ENCODE measurements around the gene CACNB1.

CACNB1 gene

DNA sequence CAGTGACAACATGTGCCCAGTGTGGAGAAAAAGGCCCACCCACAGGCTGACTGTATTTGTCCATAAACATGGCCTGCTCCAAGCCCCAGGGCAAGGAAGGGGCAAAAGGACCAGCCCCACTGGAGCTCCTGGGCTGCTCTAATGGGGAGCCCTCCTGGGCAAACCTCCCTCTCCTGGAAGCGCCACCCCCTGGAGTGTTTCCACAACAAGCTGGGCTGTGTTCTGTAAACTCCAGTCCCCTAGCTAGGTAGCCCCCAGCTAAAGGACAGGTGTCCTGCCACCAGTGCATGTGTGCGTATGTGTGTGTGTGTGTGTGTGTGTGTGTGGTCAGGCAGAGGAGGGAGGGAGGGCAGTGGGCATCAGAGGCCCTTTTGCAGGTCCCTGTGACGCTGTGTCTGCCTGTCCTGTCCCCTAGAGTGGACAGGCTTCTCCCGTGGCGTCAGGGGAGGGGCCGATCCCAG is 39.5 kb upstream of the CACNB1 start (continued):
- TF ChIP-seq, protein P1, sequence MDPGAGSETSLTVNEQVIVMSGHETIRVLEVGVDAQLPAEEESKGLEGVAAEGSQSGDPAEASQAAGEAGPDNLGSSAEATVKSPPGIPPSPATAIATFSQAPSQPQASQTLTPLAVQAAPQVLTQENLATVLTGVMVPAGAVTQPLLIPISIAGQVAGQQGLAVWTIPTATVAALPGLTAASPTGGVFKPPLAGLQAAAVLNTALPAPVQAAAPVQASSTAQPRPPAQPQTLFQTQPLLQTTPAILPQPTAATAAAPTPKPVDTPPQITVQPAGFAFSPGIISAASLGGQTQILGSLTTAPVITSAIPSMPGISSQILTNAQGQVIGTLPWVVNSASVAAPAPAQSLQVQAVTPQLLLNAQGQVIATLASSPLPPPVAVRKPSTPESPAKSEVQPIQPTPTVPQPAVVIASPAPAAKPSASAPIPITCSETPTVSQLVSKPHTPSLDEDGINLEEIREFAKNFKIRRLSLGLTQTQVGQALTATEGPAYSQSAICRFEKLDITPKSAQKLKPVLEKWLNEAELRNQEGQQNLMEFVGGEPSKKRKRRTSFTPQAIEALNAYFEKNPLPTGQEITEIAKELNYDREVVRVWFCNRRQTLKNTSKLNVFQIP (CRISPR knock-in tag; IDR thresholded peaks at IDR 0.05; ENCODE audit: borderline replicate concordance, low read depth): no peak

DNA sequence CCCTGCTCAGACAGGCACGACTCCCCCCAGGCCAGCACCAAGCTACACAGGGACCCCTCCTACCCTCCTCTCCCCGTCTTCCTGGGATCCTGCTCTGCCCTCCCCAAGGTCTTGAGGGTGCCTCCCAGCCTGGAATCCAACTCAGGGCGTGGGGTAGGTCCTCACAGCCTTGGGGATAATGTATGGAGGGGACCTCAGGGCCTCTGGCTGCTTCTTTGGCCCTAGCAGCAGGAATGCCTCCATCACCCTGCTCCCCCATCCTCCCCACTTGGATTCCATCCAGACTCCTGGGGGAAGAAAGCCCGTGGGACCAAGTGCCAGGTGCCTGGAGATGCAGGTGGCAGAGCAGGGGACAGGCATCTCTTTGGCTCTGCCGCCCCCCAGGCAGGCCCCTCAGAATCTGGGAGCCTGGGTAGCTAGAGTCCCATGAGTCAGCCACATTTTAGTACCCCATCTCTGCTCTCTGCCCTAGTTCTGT is 39.0 kb upstream of the CACNB1 start:
- TF ChIP-seq RARB (CRISPR knock-in tag; IDR thresholded peaks at IDR 0.05) (no peak), ISL1 (CRISPR knock-in tag; IDR thresholded peaks at IDR 0.05) (no peak), ARNTL (CRISPR knock-in tag; IDR thresholded peaks at IDR 0.05; ENCODE audit: borderline replicate concordance, low read depth) (no peak), GLIS3 (CRISPR knock-in tag; IDR thresholded peaks at IDR 0.05) (no peak)
- TF ChIP-seq, protein P1 (CRISPR knock-in tag; IDR thresholded peaks at IDR 0.05; ENCODE audit: borderline replicate concordance, low read depth): no peak
- TF ChIP-seq, protein P2, sequence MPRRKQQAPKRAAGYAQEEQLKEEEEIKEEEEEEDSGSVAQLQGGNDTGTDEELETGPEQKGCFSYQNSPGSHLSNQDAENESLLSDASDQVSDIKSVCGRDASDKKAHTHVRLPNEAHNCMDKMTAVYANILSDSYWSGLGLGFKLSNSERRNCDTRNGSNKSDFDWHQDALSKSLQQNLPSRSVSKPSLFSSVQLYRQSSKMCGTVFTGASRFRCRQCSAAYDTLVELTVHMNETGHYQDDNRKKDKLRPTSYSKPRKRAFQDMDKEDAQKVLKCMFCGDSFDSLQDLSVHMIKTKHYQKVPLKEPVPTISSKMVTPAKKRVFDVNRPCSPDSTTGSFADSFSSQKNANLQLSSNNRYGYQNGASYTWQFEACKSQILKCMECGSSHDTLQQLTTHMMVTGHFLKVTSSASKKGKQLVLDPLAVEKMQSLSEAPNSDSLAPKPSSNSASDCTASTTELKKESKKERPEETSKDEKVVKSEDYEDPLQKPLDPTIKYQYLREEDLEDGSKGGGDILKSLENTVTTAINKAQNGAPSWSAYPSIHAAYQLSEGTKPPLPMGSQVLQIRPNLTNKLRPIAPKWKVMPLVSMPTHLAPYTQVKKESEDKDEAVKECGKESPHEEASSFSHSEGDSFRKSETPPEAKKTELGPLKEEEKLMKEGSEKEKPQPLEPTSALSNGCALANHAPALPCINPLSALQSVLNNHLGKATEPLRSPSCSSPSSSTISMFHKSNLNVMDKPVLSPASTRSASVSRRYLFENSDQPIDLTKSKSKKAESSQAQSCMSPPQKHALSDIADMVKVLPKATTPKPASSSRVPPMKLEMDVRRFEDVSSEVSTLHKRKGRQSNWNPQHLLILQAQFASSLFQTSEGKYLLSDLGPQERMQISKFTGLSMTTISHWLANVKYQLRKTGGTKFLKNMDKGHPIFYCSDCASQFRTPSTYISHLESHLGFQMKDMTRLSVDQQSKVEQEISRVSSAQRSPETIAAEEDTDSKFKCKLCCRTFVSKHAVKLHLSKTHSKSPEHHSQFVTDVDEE (CRISPR knock-in tag; IDR thresholded peaks at IDR 0.05): no peak
- no peak for ATAC-seq

DNA sequence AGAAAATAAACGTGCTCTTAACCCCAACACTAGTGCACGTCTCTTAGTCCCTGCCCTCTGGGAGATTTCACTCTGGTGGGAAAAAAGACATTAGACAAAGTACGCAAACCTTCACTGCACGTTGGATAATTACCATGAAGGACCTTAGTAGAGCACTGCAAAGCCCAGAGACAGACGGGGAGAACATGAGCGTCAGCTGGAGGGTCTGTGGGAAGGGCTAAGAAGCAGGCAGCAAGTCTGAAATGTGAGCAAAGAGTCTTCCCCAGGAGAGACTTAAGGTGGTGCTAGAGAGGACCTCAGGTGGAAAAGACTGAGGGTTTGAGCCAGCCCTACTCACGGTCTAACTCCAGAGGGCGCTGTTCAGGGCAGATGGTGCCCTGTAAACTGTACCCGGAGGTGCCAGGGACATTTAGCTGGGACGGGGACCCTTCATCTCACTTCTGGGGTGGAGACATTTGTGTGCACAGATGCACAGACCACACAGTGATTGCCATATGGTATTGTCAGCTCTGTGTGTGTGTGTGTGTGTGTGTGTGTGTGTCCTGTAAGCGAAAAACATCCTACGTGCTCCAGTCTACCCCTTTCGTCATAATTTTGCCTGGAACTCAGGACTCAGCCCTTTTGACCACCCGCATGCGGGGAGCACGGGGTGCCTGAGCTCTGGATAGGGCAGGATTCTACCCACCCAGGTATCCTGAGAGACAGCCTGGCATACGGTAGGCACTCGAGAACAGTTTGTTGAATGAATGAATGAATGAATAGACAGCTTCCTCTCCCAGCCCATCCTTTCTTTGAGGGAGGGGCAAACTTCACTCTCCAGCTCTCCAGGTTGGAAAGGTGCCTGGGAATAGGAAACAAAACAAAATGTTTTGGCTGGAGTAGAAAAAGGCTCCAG is 38.3 kb upstream of the CACNB1 start:
- ATAC-seq: peak; percentile 87

More for the DNA sequence above, 38.3 kb upstream of the CACNB1 start:
- TF ChIP-seq RARB (CRISPR knock-in tag; IDR thresholded peaks at IDR 0.05) (no peak), GLIS3 (CRISPR knock-in tag; IDR thresholded peaks at IDR 0.05) (no peak), SNAI2 (CRISPR knock-in tag; IDR thresholded peaks at IDR 0.05) (no peak), ZNF70 (CRISPR knock-in tag; IDR thresholded peaks at IDR 0.05) (no peak), CSDC2 (CRISPR knock-in tag; IDR thresholded peaks at IDR 0.05) (no peak), BACH2 (CRISPR knock-in tag; IDR thresholded peaks at IDR 0.05; ENCODE audit: borderline replicate concordance) (no peak), ZFP3 (CRISPR knock-in tag; IDR thresholded peaks at IDR 0.05) (no peak), ZNF565 (CRISPR knock-in tag; conservative IDR thresholded peaks at IDR 0.05; ENCODE audit: low read depth) (no peak), ZC3H10 (CRISPR knock-in tag; IDR thresholded peaks at IDR 0.05) (no peak), PPARA (CRISPR knock-in tag; IDR thresholded peaks at IDR 0.05; ENCODE audit: borderline replicate concordance) (no peak), ISL1 (CRISPR knock-in tag; IDR thresholded peaks at IDR 0.05) (no peak), ARNTL (CRISPR knock-in tag; IDR thresholded peaks at IDR 0.05; ENCODE audit: borderline replicate concordance, low read depth) (no peak), ESRRG (CRISPR knock-in tag; IDR thresholded peaks at IDR 0.05) (no peak)
- TF ChIP-seq, protein P3, sequence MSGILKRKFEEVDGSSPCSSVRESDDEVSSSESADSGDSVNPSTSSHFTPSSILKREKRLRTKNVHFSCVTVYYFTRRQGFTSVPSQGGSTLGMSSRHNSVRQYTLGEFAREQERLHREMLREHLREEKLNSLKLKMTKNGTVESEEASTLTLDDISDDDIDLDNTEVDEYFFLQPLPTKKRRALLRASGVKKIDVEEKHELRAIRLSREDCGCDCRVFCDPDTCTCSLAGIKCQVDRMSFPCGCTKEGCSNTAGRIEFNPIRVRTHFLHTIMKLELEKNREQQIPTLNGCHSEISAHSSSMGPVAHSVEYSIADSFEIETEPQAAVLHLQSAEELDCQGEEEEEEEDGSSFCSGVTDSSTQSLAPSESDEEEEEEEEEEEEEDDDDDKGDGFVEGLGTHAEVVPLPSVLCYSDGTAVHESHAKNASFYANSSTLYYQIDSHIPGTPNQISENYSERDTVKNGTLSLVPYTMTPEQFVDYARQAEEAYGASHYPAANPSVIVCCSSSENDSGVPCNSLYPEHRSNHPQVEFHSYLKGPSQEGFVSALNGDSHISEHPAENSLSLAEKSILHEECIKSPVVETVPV (CRISPR knock-in tag; IDR thresholded peaks at IDR 0.05): no peak
- TF ChIP-seq, protein P1 (CRISPR knock-in tag; IDR thresholded peaks at IDR 0.05; ENCODE audit: borderline replicate concordance, low read depth): no peak
- TF ChIP-seq, protein P2 (CRISPR knock-in tag; IDR thresholded peaks at IDR 0.05): no peak
- TF ChIP-seq, protein P4, sequence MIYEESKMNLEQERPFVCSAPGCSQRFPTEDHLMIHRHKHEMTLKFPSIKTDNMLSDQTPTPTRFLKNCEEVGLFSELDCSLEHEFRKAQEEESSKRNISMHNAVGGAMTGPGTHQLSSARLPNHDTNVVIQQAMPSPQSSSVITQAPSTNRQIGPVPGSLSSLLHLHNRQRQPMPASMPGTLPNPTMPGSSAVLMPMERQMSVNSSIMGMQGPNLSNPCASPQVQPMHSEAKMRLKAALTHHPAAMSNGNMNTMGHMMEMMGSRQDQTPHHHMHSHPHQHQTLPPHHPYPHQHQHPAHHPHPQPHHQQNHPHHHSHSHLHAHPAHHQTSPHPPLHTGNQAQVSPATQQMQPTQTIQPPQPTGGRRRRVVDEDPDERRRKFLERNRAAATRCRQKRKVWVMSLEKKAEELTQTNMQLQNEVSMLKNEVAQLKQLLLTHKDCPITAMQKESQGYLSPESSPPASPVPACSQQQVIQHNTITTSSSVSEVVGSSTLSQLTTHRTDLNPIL (CRISPR knock-in tag; IDR thresholded peaks at IDR 0.05; ENCODE audit: low read depth): no peak

All from SK-N-SH treated with all-trans-retinoic acid at 6 μM for 48 hours (cell line).